Esophagus squamous epithelium (tissue), 5 donors: ENCODE measurements around the gene FAM200A. TPM values are rescaled to one million over a fixed set of nuclear protein-coding genes. Genes with fewer than 3 reads are reported as not detected.
"Not testable (repeated sequence)": the region's sequence is repeated elsewhere in the genome, so short reads cannot be mapped to it uniquely, and the experiment has no call there.

Experiments
- DNase-seq: peaks from one replicate; lab custom pipeline; 2025; lab: John Stamatoyannopoulos, UW
- H3K27ac ChIP-seq, 4 donors: fragments of 200-600 bp; sonication (generic); one replicate each; pipeline ENCODE4 v1.5.1; 2016 to 2019; ENCODE audit warnings: mild to moderate bottlenecking in 1 of 4
- H3K27me3 ChIP-seq, 4 donors: fragments of 200-600 bp; sonication (generic); 1 replicate in 3 of 4; 2 replicates in 1 of 4; pipeline versions ENCODE4 v1.5.1 to v1.6.0; 2017 to 2021; ENCODE audit warnings: antibody characterized with exemption in 1 of 4
- H3K36me3 ChIP-seq, 3 donors: fragments of 200-600 bp; sonication (generic); one replicate each; pipeline ENCODE4 v1.5.1; 2016 to 2019
- H3K4me1 ChIP-seq, 3 donors: fragments of 200-600 bp; sonication (generic); one replicate each; pipeline ENCODE4 v1.5.1; 2017 to 2019
- H3K4me3 ChIP-seq, 4 donors: fragments of 200-600 bp; sonication (generic); 1 replicate in 3 of 4; 2 replicates in 1 of 4; pipeline ENCODE4 v1.5.1; 2016 to 2019; ENCODE audit warnings: mild to moderate bottlenecking in 2 of 4, moderate library complexity in 1 of 4
- H3K9me3 ChIP-seq, 3 donors: fragments of 200-600 bp; sonication (generic); one replicate each; pipeline ENCODE4 v1.5.1; 2016 to 2019
- CTCF ChIP-seq, 6 experiments: fragments of 450-650 bp in 4 of 6; fragments of 200-600 bp in 2 of 6; sonication (generic) in 2 of 6; IDR thresholded peaks; one replicate each; pipeline ENCODE4 v1.5.1; 2016 to 2019; ENCODE audit warnings: antibody characterized with exemption in 6 of 6, mild to moderate bottlenecking in 4 of 6, moderate library complexity in 4 of 6
- POLR2A ChIP-seq, 4 donors: fragments of 450-650 bp; IDR thresholded peaks; one replicate each; pipeline ENCODE4 v1.6.1; 2017; ENCODE audit warnings: antibody characterized with exemption in 4 of 4, mild to moderate bottlenecking in 4 of 4, moderate library complexity in 3 of 4
- WGBS, 2 donors: methylation state at CpG; one replicate each; pipeline ENCODE4 v1.1.5; 2018; 5-methylcytosine and 5-hydroxymethylcytosine counted together
- intact Hi-C: fragments of 100-400 bp; cut with DNase I; formaldehyde crosslinking; loops from one replicate; pipeline ENCODE4 v1.15.0; 2022
- total RNA-seq, 4 donors: library from RNA; depleted of rRNA; stranded (reverse); fragments of >200 nt; gene quantifications; one replicate each; pipeline ENCODE4 v1.1.0, GENCODE V29; 2016
- donor health status: DM: yes; HTN: yes; CAD: no.

Gene FAM200A
- total RNA-seq, 4 donors from 2014 or later, result 1.9 to 5.6 (median 5.1) TPM

GRCh38 chr7:99594948-99595745 is 43.2 kb upstream of the FAM200A start:
- intact Hi-C loops, result no loop called here
- no peak for DNase-seq
- Histone ChIP-seq H3K36me3 (no peaks in the 10 kb centered on the region), H3K9me3 (no peaks in the 10 kb centered on the region), H3K27me3 (no peaks in the 10 kb centered on the region), H3K4me3 (no peak overlapping the region), H3K27ac (no peak overlapping the region), H3K4me1 (no peaks in the 10 kb centered on the region)
- TF ChIP-seq POLR2A (IDR thresholded peaks at IDR 0.05) (no peak), CTCF (IDR thresholded peaks at IDR 0.05) (no peak)
- WGBS, 2 donors, result 77 to 81% methylated on average over 7 of the region's 7 CpGs

- Histone ChIP-seq H3K36me3 (no peaks in the 10 kb centered on the region), H3K27me3 (no peaks in the 10 kb centered on the region), H3K4me3 (no peak overlapping the region), H3K4me1 (no peaks in the 10 kb centered on the region), H3K9me3 (no peaks in the 10 kb centered on the region), H3K27ac (no peak overlapping the region)
- DNase-seq, result no peak
- TF ChIP-seq POLR2A (IDR thresholded peaks at IDR 0.05) (no peak), CTCF (IDR thresholded peaks at IDR 0.05) (no peak)
- intact Hi-C loops, result no loop called here
- 76 to 100% methylated on average over 2 to 3 of the region's 3 CpGs for WGBS, 2 donors
Measured at GRCh38 chr7:99588868-99589267, 37.0 kb upstream of the FAM200A start.

- H3K4me1 ChIP-seq, result peaks cover 0 to 22% (median 7%) of the 10 kb centered on the region in 3 donors
- WGBS, 2 donors, result 46 to 59% methylated on average over 4 of the region's 4 CpGs
- H3K36me3 ChIP-seq, H3K27me3 ChIP-seq, intact Hi-C loops, H3K9me3 ChIP-seq, DNase-seq: not testable (repeated sequence)
- H3K27ac ChIP-seq, result peak overlapping the region in 1 of 4 donors; percentile 64
- H3K4me3 ChIP-seq, result peak overlapping the region in 3 of 4 donors; percentile 60 to 67 (median 61)
Measured at GRCh38 chr7:99580778-99581332, 28.9 kb upstream of the FAM200A start.

- H3K27ac ChIP-seq, result peak overlapping the region in 3 of 4 donors; percentile 18 to 64 (median 64)
- TF ChIP-seq CTCF (IDR thresholded peaks at IDR 0.05) (peak in 3 of 6 experiments; percentile 12 to 29 (median 18)), POLR2A (IDR thresholded peaks at IDR 0.05) (no peak)
- intact Hi-C loops, result no loop called here
- H3K9me3 ChIP-seq, result no peaks in the 10 kb centered on the region
- DNase-seq, result no peak
- no peaks in the 10 kb centered on the region for H3K36me3 ChIP-seq
- H3K27me3 ChIP-seq, result no peaks in the 10 kb centered on the region
- H3K4me1 ChIP-seq, result peaks cover 0 to 22% (median 7%) of the 10 kb centered on the region in 3 donors
- WGBS, 2 donors, result 4 to 7% methylated on average over 15 to 16 of the region's 54 CpGs
- H3K4me3 ChIP-seq, result peak overlapping the region; percentile 46 to 67 (median 60)
Measured at GRCh38 chr7:99579956-99580777, 28.3 kb upstream of the FAM200A start.

GRCh38 chr7:99579281-99579955 is 27.5 kb upstream of the FAM200A start:
- WGBS, 2 donors, result 32 to 46% methylated on average over 9 to 10 of the region's 10 CpGs
- DNase-seq, result no peak
- no peaks in the 10 kb centered on the region for H3K36me3 ChIP-seq

More at GRCh38 chr7:99579281-99579955, 27.5 kb upstream of the FAM200A start:
- Histone ChIP-seq H3K27me3 (no peaks in the 10 kb centered on the region), H3K27ac (peak overlapping the region in 2 of 4 donors; percentile 64), H3K9me3 (no peaks in the 10 kb centered on the region), H3K4me3 (peak overlapping the region; percentile 46 to 67 (median 60)), H3K4me1 (peaks cover 0 to 22% (median 7%) of the 10 kb centered on the region in 3 donors)
- intact Hi-C loops, result no loop called here
- TF ChIP-seq CTCF (IDR thresholded peaks at IDR 0.05) (no peak), POLR2A (IDR thresholded peaks at IDR 0.05) (no peak)
